Umbilical cord (tissue), 2 donors: ENCODE measurements around the gene MAP3K5. TPM values are rescaled to one million over a fixed set of nuclear protein-coding genes. Genes with fewer than 3 reads are reported as not detected.
"Not testable (repeated sequence)": the region's sequence is repeated elsewhere in the genome, so short reads cannot be mapped to it uniquely, and the experiment has no call there.

Experiments
- DNase-seq: peaks from one replicate; pipeline ENCODE4 v3.0.0-alpha.2; 2015; ENCODE audit warnings: low spot score
- total RNA-seq: library from RNA; depleted of rRNA; stranded (reverse); fragments of >200 nt; gene quantifications from one replicate; pipeline ENCODE4 v1.2.3, GENCODE V29; 2014; ENCODE audit warnings: low replicate concordance; ENCODE audit not compliant: insufficient read depth

The MAP3K5 gene
- total RNA-seq, 1 donor from 2014 or later: 10.6 TPM

DNA sequence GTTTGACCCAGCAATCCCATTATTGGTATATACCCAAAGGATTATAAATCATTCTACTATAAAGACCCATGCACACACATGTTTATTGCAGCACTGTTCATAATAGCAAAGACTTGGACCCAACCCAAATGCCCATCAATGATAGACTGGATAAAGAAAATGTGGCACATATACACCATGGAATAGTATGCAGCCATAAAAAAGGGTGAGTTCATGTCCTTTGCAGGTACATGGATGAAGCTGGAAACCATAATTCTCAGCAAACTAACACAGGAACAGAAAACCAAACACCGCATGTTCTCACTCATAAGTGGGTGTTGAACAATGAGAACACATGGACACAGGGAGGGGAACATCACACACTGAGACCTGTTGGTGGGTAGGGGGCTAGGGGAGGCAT, 104.4 kb downstream of the MAP3K5 start:
- DNase-seq: not testable (repeated sequence)

DNA sequence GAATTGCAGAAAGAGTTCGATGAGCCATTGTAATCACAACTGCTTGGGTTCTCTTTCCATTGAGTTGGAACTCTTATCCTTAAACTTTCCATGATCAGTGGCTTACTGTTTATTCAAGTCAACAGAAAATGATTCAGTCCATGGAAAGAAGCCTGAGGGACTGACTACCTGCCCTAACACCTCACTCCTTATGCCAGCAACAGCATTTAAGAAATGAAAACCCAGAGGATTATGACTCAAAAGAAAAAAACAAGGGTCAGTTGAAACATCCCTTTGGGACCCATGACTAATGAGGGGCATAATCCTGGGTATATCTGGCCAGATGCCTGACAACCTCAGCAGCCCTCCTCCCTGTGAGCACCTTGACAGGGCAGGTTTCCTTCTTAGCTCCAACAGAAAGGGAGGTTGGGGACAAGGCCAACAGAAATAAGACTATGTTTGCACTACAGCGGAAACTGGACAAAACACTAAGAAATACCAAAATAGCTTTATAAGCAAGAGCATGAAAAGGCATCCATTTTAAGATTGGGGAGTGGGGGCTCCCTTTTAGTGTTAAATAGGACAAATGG, 106.7 kb downstream of the MAP3K5 start:
- DNase-seq: no peak

DNA sequence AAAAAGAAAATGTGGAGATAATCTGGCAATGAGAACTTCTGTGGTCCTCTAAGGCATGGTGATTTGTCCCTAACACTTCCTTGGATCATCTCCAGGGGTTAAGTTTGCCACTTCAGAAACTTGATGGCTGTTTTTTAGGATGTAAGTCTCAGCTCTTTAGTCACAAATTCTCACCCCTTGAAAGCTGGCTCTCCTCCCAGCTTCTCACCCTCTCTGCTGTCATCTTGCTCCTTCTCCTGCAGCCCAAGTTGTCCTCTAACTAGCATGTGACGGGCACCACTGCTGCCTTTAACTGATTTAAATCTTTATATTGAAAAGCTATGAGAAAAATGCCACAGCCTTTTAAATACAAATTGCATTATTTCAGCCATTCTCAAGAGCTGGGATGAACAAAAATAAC, 107.8 kb downstream of the MAP3K5 start:
- no peak for DNase-seq

DNA sequence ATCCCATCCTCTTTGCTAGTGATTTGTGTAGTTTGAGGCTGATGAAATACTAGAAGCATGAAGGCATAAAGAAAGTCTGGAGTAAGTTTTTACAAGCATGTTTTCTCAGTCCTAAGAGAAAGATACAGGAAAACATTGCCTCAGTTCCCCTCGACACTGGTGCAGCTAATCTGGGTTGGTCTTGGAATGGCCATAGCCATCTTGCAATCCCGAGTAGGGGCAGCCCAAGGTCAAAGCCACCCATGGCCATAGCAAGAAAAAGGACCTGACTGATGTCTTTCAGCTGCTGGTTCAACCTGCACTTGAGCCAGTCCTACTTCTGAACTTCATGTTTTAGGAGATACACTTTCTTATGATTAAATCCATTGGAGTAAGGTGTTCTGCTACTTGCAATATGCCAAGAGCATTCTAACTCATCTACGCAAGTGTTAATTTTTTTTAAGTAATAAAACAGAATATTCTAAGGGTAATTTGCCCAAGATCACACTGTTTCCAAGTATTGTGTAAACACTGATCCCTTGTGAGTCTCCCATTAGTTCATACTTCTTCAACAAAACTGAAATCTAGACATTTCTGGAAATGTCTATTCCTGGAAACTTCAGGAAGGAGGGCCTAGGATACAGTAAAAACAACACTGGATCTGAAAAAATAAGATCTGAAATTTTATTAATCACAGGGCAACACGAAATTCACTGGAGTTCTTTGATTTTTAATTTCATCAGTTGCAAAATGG, 108.9 kb downstream of the MAP3K5 start:
- no peak for DNase-seq

DNA sequence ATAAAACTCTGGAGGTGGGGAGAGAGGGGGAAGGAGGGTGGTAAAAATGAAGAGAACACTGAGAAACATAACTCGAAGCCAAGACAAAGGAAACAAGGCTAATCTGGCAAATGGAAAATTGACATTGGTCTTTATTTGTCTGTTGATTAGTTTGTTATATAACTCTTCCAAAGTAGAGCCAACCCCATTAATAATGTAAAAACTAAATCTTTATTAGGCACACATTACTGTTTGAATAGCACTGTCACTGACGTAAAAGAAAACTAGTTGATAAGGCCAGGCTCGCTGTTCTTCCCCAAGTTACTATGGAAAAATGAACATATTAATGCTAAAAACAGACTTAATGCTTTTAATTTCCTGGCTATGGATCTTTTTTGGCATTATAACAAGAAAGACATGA, 110.0 kb downstream of the MAP3K5 start:
- no peak for DNase-seq

DNA sequence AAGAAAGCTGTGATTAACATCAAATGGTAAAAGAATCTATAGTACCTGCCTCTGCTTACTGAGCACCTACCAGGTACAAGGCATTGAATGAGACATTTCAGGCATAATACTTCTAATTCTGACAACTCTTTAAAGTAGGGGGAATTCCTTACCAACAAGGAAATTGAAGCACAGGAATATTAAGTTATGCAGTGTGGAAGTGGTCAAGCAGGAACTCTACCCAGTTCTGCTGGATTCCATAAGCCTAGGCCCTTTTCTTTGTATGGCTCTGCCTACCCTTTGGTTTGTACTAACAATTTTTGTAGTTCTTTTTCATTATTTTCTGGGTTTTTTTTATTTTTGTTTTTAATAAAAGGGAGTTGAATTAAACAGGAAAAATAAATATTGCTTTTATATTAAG, 114.5 kb downstream of the MAP3K5 start:
- peak; percentile 56 for DNase-seq

DNA sequence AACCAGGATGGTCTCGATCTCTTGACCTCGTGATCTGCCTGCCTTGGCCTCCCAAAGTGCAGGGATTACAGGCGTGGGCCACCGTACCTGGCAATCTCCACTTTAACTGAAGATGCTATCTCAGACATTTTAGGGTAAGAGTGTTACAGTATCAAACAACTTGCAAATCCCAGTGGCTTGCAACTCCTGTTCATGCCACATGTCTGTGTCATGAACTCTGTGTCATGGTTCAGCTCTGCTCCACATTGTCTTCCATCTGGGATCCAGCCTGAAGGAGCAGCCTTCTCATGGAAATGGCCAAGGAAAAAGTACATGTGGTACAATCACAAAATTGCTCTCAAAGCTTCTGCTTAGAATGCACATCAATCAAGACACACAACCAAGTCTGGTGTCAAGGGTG, 114.9 kb downstream of the MAP3K5 start:
- DNase-seq: no peak

DNA sequence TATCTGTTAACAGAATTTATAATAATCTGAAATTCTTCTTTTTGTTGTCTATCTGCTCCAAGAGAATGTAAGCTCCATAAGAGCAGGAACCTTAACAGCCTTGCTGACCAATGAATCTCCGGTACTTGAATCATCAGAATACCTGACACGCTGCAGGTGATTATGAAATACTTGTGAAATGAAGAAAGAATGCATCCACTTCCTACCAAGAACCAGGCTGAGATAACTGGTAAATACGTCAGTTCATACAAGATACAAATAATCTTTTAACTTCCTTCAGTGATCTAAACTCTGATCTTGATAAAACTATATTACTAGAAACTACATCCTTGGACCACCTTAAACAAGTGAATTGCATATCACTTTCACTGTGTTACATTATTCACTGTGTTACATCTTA, 116.2 kb downstream of the MAP3K5 start:
- no peak for DNase-seq

DNA sequence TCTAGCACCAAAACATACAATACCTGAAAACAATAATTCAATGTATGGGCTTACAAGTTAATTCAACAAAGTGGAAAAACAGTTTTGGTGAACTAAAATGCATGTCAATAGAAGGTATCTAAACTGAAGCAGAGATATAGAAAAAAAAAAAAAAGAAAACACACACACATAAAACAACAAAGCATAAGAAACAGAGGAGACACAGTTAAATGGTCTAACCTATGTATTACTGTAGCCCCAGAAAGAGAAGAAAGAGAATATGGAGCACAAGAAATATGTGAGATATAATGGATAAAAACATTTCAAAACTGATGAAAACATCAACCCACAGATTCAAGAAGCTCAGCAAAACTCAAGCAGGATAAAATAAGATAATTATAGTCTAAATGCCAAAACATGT, 118.7 kb downstream of the MAP3K5 start:
- no peak for DNase-seq

DNA sequence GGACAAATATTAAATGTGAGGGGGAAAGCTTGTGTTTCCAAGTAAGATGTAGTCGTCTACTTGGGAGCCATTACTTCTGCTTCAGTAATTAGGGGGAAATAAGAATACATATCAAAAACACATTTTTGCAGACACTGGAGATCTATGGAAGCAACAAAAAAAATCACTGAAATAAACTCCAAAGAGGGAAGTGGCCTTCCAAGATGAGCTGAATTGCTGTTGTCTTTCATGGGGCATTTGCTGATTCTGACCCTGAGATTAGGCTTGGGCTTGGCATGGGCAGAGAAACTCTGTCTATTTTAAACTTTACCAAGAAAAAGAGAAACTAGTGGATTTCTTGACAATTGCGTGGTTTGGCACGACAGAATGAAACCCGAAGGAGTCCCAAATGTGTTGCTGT, 120.1 kb downstream of the MAP3K5 start:
- no peak for DNase-seq

DNA sequence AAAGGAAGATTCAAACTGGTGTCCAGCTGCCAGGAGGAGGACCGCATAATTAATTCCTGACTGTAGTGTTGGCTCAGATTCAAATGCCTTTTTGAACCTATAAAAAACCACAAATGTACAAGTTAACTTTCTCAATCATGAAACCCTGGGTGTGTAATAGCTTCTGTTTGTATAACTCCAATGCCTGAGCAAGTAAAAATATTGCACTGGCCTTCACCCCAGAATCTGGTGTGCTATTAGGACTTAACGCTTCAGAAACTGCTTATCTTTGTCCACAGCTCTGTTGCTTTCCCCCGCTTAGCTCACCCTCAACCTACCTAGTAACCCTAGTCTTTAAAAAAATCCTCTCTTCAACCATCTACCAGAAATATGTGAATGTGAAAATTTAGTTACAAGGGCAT, 123.0 kb downstream of the MAP3K5 start:
- DNase-seq: no peak

DNA sequence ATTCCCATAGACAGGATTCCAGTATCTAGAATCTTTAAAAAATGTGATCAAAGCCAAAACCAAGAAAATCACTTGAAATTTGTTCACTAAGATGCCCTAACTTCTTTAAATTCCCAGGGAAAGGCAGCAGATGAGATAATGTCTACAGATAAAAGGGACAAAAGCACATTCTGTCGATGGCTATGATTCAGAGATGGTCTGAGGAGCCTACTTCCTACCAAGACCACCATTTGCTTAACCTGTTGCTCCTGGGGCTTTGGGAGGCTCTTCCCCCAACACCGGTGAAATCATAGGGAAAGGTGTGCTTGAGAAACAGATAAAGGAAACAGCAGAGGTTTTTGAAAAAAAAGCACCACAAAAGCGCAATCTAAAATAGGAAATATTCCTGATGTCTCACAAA, 123.7 kb downstream of the MAP3K5 start:
- no peak for DNase-seq

DNA sequence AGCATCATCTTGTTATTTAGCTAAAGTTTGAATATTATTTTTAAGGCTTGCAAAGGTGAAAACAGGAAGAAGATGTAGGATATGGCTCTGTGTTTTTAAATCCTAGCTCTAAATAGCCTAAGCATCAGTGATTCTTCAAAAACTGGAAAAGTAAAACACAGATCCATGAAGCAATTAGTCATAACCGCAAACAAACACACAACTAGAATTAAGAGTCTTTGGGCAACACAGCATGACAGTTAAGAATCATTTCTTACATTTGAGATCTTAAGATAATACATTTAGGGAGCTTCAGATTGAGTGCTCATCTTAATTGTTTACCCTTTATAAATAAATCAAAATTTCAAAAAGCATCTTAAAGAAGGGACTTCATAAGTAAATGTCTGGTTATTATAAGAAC, 126.2 kb downstream of the MAP3K5 start:
- no peak for DNase-seq

DNA sequence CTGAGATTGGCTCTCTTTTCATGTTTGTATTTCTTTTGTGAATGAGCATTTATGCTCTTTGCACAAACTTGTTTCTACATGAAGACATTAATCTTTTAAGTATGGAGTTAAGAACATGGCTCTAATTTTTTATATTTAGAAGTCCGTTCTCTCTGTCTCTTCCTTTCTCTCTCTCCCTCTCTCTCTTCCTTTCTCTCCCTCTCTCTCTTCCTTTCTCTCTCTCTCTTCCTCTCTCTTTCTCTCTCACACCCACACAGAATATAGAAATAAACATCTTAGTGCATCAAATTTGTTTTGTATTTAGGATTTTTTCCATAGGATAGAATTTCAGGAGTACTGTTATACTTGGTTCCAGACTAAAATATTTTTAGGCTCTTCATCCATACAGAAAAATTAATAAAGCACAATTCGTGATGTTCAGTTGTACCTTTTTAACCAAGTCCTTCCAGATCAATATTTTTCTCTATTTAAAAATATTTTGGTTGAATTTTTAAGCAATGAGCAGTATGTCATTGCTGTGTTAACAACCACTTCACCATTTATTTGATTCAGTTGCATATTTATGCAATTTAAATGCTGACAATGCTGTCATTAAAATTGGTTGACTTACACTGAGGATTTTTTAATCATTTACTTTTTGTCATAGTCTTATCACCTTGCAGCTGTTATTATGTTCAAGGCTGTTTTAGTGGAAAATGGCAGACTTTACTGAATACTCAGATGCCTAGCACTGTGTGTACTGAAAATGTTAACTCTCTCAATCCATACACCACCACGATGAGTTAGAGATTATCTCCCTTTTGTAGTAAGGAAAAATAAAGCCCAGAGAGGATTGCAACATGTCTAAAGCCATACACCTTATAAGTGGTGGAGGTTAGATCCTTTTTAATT, 129.7 kb downstream of the MAP3K5 start:
- no peak for DNase-seq

DNA sequence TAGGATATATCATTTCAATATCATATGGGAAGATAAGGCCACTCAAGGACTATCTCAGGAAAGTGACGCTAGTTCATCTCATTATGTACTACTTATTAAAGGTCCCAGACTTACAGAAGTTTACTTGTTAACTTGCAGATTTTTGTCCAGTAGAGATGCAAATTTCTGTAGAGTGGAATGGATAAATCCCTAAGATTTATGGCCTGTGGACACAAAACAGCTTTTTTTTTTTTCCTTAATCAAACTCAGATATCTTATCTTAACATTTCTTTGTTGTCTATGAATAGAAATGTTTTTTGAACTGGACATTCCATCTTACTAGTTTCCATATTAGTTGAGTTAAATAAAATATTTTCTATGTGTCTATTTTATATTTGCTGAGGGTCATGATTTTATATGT, 131.6 kb downstream of the MAP3K5 start:
- DNase-seq: no peak

DNA sequence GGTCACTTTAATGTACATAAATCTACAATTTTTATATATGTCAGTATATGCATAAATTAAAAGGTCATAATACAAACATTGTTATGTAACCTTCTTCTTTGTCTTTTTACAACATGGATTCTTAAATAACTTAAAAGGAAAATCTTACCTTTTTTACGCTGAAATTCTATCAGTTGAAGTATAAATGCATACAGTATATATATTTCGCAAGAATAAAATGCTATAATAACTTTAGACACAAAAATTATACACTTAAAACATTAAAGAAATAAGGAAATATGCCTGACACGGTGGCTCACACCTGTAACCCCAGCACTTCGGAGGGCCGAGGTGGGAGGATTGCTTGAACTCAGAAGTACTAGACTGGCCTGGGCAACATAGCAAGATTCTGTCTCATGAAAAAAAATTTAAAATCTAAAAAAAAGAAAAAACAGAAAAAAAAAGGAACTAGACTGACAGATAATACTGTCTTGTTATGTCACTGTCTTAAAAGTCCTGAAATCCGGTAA, 132.2 kb downstream of the MAP3K5 start:
- no peak for DNase-seq

DNA sequence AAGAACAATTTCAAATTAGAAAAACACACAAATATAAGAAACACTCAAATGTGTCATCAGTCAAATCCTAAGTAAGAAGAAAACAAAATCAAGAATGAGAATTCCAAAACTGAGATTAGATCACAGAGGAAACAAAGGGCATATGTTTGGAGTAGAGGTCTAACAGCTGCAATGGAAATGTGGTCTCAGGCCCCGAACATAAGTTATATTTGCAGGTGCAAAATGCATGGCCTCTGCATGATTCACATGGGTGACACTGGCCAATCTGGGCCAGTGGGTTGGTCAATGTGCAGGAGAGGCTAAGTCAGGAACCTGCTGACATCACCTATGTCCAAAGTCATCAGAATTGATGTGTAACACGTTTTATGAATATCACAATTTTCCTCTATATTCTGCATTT, 133.6 kb downstream of the MAP3K5 start:
- DNase-seq: no peak

DNA sequence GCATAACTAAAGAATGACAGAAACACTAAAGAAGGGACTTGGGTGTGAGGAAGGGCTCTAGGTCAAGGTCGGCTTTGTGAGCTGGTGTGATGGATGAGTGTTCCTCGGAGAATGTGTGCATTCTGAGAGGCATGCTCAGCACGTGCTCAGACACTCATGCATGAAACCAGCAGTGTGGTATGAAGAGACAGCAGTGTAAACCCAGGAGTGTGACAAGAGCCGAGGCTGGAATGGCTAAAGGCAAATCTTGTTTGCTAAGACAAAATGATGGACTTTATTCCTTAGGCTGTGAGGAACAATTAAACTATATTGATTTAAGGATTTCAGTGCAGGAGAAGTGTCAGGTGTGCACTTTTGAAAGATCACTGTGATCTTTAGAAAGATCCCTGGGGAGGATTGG, 134.6 kb downstream of the MAP3K5 start:
- no peak for DNase-seq

DNA sequence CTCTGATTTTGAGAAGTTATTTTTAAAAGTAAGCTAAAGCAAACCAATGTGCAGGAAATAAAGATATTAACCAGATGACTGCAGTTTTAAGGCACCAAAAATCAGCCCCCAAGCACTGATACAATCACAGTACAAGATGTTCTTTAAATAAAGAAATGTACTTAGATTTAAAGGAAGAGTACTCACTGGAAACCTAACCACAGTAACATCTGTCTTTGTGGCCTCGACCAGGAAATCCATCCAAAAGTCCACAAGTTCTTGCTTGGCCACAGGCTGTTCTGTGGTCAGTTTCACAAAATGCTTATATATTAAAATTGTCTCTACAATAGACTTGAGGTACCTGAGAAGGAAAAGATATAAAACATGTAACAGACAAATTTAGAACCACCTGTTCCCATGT, 136.2 kb downstream of the MAP3K5 start:
- DNase-seq: peak; percentile 40

DNA sequence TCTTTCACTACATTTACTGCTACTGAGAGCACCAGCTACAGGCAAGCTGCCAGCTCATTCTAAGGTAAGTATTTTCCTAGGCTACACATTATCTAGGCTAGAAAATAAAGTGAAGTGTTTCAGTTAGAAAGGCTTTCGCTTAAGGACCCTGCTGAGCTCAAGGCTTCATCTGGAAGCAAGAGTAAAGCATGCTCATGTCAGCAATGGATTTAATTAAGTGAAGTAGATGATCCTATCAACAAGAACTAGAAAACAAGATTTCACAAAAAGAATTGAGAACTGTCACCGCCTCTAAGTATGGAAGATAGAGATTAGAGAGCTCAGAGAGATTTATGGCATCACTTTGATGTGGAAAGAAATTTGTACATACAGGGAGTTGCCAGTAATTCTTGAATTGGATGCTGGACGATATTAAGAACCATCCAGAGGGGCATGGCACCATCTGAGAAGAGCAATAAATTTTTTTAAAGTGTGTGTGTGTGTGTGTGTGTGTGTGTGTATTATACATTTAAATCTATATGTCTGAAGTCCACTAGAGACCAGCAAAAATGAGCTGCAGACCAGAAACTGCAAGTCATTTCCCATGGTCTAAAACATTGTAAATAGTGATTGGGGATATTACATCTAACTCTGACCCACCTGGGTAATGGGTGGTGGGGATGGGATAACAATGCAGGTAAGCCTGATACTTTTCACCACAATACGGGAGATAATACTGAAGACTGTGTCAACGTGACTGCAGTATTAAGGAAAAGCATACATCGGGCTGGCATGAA, 136.8 kb downstream of the MAP3K5 start:
- peak; percentile 85 for DNase-seq

DNA sequence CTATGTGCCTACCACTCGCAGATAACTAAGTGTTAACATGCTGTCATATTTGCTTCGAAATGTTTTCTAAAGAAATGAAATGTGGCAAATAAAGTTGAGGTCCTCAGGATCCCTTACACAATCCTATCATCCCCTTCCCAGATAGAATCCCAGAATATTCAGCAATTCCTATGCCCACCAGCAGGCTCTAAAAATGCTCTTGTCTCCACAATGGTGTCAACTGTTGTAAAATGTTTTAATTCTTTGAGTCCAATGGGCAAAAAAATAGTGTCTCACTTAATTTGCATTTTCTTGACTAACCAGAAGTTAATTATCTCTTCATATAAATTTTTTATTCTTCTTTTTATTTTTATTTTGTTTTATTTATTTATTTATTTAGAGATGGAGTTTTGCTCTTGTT, 138.2 kb downstream of the MAP3K5 start:
- no peak for DNase-seq

DNA sequence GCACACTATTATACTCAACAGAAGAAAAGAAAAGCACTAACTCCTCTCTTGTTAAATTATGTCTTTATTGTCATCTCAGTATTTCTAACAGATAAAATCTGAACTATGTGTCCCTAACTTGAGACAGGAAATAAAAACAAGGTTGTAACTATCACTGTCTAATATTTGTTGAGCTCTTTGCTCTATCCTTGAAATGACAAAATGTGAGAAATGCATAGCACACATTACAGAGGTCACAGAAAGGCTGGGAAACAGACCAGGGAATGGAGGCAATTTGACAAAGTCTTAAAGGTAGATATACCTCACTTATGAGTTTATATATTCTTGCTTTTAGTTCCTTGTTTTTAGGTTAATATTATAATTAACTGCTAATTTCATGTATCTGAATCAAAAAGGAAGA, 139.6 kb downstream of the MAP3K5 start:
- no peak for DNase-seq
